22Rv1 (cell line): ENCODE measurements around the gene CEP41.

Experiments
- CTCF ChIP-seq: fragments of 450-650 bp; IDR thresholded peaks from 2 replicates; pipeline ENCODE4 v1.5.1; 2017; ENCODE audit warnings: mild to moderate bottlenecking
- ZFX ChIP-seq: fragments of 450-650 bp; IDR thresholded peaks from 2 replicates; pipeline ENCODE4 v1.6.1; 2017; ENCODE audit warnings: antibody characterized with exemption, borderline replicate concordance

GRCh38 chr7:130361681-130362080, 79.1 kb downstream of the CEP41 start:
- TF ChIP-seq CTCF (no peak), ZFX (no peak)
